H1 (cell line): ENCODE data around the gene ATP6V0A4.

Experiments
- EP300 ChIP-seq, 2 experiments: IDR thresholded peaks; 1 replicate in 1 of 2; 2 replicates in 1 of 2; pipeline ENCODE4 v1.6.1; 2011 to 2012; ENCODE audit warnings: low read depth in 2 of 2, low read length in 2 of 2, mild to moderate bottlenecking in 2 of 2, borderline replicate concordance in 1 of 2, inconsistent platforms in 1 of 2, moderate library complexity in 1 of 2
- TF ChIP-seq, protein P1 (sequence below), 3 experiments: IDR thresholded peaks; 1 replicate in 2 of 3; 2 replicates in 1 of 3; pipeline versions ENCODE4 v1.5.1 to v1.6.1; 2011; ENCODE audit warnings: low read length in 3 of 3, mild to moderate bottlenecking in 3 of 3, inconsistent platforms in 2 of 3, low read depth in 1 of 3, moderate library complexity in 1 of 3; ENCODE audit not compliant: insufficient read depth in 1 of 3; ENCODE audit errors: control extremely low read depth in 1 of 3

GRCh38 chr7:138746073-138746472 is 51.9 kb downstream of the ATP6V0A4 start:
- TF ChIP-seq, protein P1, sequence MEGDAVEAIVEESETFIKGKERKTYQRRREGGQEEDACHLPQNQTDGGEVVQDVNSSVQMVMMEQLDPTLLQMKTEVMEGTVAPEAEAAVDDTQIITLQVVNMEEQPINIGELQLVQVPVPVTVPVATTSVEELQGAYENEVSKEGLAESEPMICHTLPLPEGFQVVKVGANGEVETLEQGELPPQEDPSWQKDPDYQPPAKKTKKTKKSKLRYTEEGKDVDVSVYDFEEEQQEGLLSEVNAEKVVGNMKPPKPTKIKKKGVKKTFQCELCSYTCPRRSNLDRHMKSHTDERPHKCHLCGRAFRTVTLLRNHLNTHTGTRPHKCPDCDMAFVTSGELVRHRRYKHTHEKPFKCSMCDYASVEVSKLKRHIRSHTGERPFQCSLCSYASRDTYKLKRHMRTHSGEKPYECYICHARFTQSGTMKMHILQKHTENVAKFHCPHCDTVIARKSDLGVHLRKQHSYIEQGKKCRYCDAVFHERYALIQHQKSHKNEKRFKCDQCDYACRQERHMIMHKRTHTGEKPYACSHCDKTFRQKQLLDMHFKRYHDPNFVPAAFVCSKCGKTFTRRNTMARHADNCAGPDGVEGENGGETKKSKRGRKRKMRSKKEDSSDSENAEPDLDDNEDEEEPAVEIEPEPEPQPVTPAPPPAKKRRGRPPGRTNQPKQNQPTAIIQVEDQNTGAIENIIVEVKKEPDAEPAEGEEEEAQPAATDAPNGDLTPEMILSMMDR (IDR thresholded peaks at IDR 0.05; ENCODE audit: control extremely low read depth in 1 of 3, insufficient read depth in 1 of 3, low read depth in 1 of 3, low read length in 3 of 3) = no peak
- no peak for TF ChIP-seq EP300 (IDR thresholded peaks at IDR 0.05; ENCODE audit: borderline replicate concordance in 1 of 2, low read depth in 2 of 2, low read length in 2 of 2)
